Measurements from ENCODE around the gene MAGI2.

MAGI2 gene

GRCh38 chr7:78636727-78637126, 816.7 kb downstream of the MAGI2 start:
- peaks cover 23% of the 10 kb centered on the region for H3K4me1 ChIP-seq (ENCODE audit: insufficient read depth, low read length)
- H3K9me3 ChIP-seq (ENCODE audit: low read length) = no peaks in the 10 kb centered on the region
- H2AFZ ChIP-seq (ENCODE audit: low read depth, low read length) = no peak overlapping the region
- H3K36me3 ChIP-seq (ENCODE audit: insufficient read depth, low read length) = no peaks in the 10 kb centered on the region
- no peaks in the 10 kb centered on the region for H3K27me3 ChIP-seq (ENCODE audit: insufficient read depth, low read length)
- no peak overlapping the region for H3K4me3 ChIP-seq (ENCODE audit: low read length)

- Histone ChIP-seq H3K27me3 (ENCODE audit: insufficient read depth, low read length) (no peaks in the 10 kb centered on the region), H3K36me3 (ENCODE audit: insufficient read depth, low read length) (no peaks in the 10 kb centered on the region), H3K4me1 (ENCODE audit: insufficient read depth, low read length) (peaks cover 23% of the 10 kb centered on the region), H2AFZ (ENCODE audit: low read depth, low read length) (no peak overlapping the region), H3K9me3 (ENCODE audit: low read length) (no peaks in the 10 kb centered on the region), H3K4me3 (ENCODE audit: low read length) (no peak overlapping the region)
Observed at GRCh38 chr7:78635026-78635793, 818.3 kb downstream of the MAGI2 start.

DNA sequence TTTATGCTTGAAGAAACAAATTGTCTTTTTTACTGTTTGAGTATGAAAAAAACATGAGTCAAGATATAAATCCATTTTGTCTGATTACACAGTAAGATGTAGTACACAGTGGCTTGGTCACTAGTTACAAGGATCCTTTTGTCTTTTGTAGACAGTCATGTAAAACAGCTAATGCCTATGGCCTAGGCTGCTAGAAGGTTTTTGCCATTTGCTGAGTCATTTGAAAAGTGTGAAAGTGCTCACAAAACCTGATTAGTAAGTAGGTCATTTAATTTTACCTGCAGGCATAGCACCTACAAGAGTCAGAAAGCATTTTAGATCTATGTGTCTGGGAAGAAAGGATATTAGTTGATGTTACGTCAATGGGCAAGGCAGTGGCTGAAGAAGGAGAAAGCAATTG, 819.4 kb downstream of the MAGI2 start:
- no peaks in the 10 kb centered on the region for H3K9me3 ChIP-seq (ENCODE audit: low read length)
- H3K4me3 ChIP-seq (ENCODE audit: low read length) = no peak overlapping the region
- peaks cover 21% of the 10 kb centered on the region for H3K4me1 ChIP-seq (ENCODE audit: insufficient read depth, low read length)
- H3K36me3 ChIP-seq (ENCODE audit: insufficient read depth, low read length) = no peaks in the 10 kb centered on the region
- no peaks in the 10 kb centered on the region for H3K27me3 ChIP-seq (ENCODE audit: insufficient read depth, low read length)
- H2AFZ ChIP-seq (ENCODE audit: low read depth, low read length) = no peak overlapping the region

GRCh38 chr7:78620920-78621319, 832.5 kb downstream of the MAGI2 start:
- H3K9me3 ChIP-seq (ENCODE audit: low read length) = no peaks in the 10 kb centered on the region
- no peaks in the 10 kb centered on the region for H3K36me3 ChIP-seq (ENCODE audit: insufficient read depth, low read length)
- H3K4me3 ChIP-seq (ENCODE audit: low read length) = no peak overlapping the region
- no peaks in the 10 kb centered on the region for H3K27me3 ChIP-seq (ENCODE audit: insufficient read depth, low read length)
- H2AFZ ChIP-seq (ENCODE audit: low read depth, low read length) = no peak overlapping the region
- H3K4me1 ChIP-seq (ENCODE audit: insufficient read depth, low read length) = no peaks in the 10 kb centered on the region

GRCh38 chr7:78616539-78616938, 836.9 kb downstream of the MAGI2 start:
- Histone ChIP-seq H2AFZ (ENCODE audit: low read depth, low read length) (no peak overlapping the region), H3K36me3 (ENCODE audit: insufficient read depth, low read length) (no peaks in the 10 kb centered on the region), H3K9me3 (ENCODE audit: low read length) (no peaks in the 10 kb centered on the region)

DNA sequence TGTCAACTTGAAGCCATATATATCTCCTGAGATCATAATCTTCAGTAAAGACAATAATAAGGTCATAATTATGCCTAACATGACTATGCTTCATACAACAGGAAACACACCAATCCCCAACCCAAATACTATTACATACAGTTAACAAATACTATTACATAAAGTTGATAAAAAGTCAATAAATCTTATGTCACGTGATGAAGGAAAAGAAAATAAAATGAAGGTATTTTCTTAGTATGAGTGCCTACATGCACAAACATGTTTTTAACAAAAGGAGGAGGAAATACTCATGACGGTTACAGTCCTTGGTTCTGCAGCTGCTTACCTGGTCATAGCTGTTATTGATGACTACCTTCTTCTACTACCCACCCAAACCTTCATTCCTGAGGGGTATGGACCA, 844.2 kb downstream of the MAGI2 start:
- H3K9me3 ChIP-seq (ENCODE audit: low read length) = no peaks in the 10 kb centered on the region
- H2AFZ ChIP-seq (ENCODE audit: low read depth, low read length) = no peak overlapping the region
- no peak overlapping the region for H3K4me3 ChIP-seq (ENCODE audit: low read length)
- H3K27me3 ChIP-seq (ENCODE audit: insufficient read depth, low read length) = no peaks in the 10 kb centered on the region
- no peaks in the 10 kb centered on the region for H3K4me1 ChIP-seq (ENCODE audit: insufficient read depth, low read length)
- no peaks in the 10 kb centered on the region for H3K36me3 ChIP-seq (ENCODE audit: insufficient read depth, low read length)

More at GRCh38 chr7:78616539-78616938, 836.9 kb downstream of the MAGI2 start:
- no peaks in the 10 kb centered on the region for H3K27me3 ChIP-seq (ENCODE audit: insufficient read depth, low read length)
- H3K4me1 ChIP-seq (ENCODE audit: insufficient read depth, low read length) = no peaks in the 10 kb centered on the region
- H3K4me3 ChIP-seq (ENCODE audit: low read length) = no peak overlapping the region

DNA sequence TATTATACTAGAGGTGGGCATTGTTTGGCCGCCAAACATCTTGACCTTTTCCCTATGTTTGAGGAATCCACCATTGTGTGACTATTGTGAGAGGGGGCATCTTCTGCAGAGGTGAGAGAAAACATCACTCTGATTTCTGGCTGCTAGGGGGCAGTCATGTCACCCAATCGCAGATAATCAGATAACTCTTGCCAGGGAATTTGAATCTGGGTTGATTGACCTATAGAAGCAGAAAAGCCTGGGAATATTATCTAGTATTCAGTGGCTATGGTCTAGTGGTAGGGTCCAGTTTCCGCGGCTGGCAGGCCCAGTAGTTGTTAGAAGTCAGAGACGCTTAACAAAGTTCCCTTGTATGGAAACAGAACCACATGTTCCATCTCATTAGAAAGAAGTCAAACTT, 846.4 kb downstream of the MAGI2 start:
- Histone ChIP-seq H3K27me3 (ENCODE audit: insufficient read depth, low read length) (no peaks in the 10 kb centered on the region), H3K9me3 (ENCODE audit: low read length) (no peaks in the 10 kb centered on the region), H3K36me3 (ENCODE audit: insufficient read depth, low read length) (no peaks in the 10 kb centered on the region), H3K4me1 (ENCODE audit: insufficient read depth, low read length) (peaks cover 7% of the 10 kb centered on the region), H2AFZ (ENCODE audit: low read depth, low read length) (no peak overlapping the region), H3K4me3 (ENCODE audit: low read length) (no peak overlapping the region)

- H3K4me3 ChIP-seq (ENCODE audit: low read length) = no peak overlapping the region
- no peaks in the 10 kb centered on the region for H3K27me3 ChIP-seq (ENCODE audit: insufficient read depth, low read length)
- peaks cover 7% of the 10 kb centered on the region for H3K4me1 ChIP-seq (ENCODE audit: insufficient read depth, low read length)
- H3K36me3 ChIP-seq (ENCODE audit: insufficient read depth, low read length) = no peaks in the 10 kb centered on the region
- no peak overlapping the region for H2AFZ ChIP-seq (ENCODE audit: low read depth, low read length)
- no peaks in the 10 kb centered on the region for H3K9me3 ChIP-seq (ENCODE audit: low read length)
Observed at GRCh38 chr7:78605119-78605518, 848.3 kb downstream of the MAGI2 start.

DNA sequence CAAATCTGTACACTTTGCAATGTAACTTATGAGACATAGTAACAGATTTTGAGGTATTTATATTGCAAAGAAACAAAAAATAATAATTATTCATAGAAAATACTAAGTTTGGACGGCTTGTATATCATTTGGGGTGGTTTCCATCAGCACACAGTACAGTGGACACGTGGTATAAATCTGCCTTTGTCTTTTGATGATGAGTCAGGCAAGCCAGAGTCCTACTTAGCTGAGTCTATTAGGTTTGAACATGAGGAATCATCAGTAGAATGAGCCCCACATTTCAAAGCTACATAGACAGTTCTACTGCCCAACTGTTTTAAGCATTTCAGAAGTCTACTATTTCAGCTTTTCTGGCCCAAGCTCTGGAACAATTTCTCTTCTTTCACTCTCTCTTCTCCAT, 851.7 kb downstream of the MAGI2 start:
- Histone ChIP-seq H3K9me3 (ENCODE audit: low read length) (no peaks in the 10 kb centered on the region), H3K27me3 (ENCODE audit: insufficient read depth, low read length) (no peaks in the 10 kb centered on the region), H3K36me3 (ENCODE audit: insufficient read depth, low read length) (no peaks in the 10 kb centered on the region), H3K4me3 (ENCODE audit: low read length) (no peak overlapping the region), H2AFZ (ENCODE audit: low read depth, low read length) (no peak overlapping the region), H3K4me1 (ENCODE audit: insufficient read depth, low read length) (peaks cover 10% of the 10 kb centered on the region)

GRCh38 chr7:78594156-78594555, 859.3 kb downstream of the MAGI2 start:
- Histone ChIP-seq H3K36me3 (ENCODE audit: insufficient read depth, low read length) (no peaks in the 10 kb centered on the region), H2AFZ (ENCODE audit: low read depth, low read length) (no peak overlapping the region), H3K4me3 (ENCODE audit: low read length) (no peak overlapping the region), H3K4me1 (ENCODE audit: insufficient read depth, low read length) (peaks cover 18% of the 10 kb centered on the region), H3K27me3 (ENCODE audit: insufficient read depth, low read length) (no peaks in the 10 kb centered on the region), H3K9me3 (ENCODE audit: low read length) (no peaks in the 10 kb centered on the region)

- no peaks in the 10 kb centered on the region for H3K9me3 ChIP-seq (ENCODE audit: low read length)
- H3K4me1 ChIP-seq (ENCODE audit: insufficient read depth, low read length) = peaks cover 6% of the 10 kb centered on the region
- H3K4me3 ChIP-seq (ENCODE audit: low read length) = no peak overlapping the region
- no peak overlapping the region for H2AFZ ChIP-seq (ENCODE audit: low read depth, low read length)
- H3K36me3 ChIP-seq (ENCODE audit: insufficient read depth, low read length) = no peaks in the 10 kb centered on the region
- H3K27me3 ChIP-seq (ENCODE audit: insufficient read depth, low read length) = no peaks in the 10 kb centered on the region
Observed at GRCh38 chr7:78588393-78588792, 865.1 kb downstream of the MAGI2 start.

DNA sequence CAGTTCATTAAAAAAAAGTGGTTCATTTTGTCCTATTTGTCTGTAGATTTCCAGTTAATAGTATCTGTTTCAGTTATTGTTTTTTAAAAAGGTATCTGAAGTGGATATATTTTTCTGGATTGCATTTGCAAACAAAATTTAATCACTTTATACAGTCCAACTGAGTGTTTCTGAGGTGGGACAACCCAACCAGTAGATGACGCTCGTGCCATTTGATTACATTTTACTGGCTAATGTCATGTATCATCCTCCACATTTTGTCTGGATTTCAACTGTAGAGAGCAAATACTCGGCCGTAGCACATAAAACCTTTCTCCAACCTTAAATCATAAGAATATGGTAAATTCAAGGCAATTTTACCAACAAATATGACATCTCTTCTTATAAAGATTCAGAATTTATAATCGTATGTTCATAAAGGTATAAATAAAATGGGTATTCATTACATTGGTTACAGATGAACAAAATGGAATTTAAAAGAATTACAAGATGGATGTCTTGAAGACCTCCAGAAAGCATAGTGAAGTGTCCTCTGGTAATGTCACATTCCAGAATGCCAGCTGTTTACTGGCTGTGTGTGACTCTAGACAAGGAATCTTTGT, 865.9 kb downstream of the MAGI2 start:
- no peak overlapping the region for H2AFZ ChIP-seq (ENCODE audit: low read depth, low read length)
- no peaks in the 10 kb centered on the region for H3K36me3 ChIP-seq (ENCODE audit: insufficient read depth, low read length)
- no peaks in the 10 kb centered on the region for H3K27me3 ChIP-seq (ENCODE audit: insufficient read depth, low read length)
- peaks cover 6% of the 10 kb centered on the region for H3K4me1 ChIP-seq (ENCODE audit: insufficient read depth, low read length)
- no peaks in the 10 kb centered on the region for H3K9me3 ChIP-seq (ENCODE audit: low read length)
- no peak overlapping the region for H3K4me3 ChIP-seq (ENCODE audit: low read length)

DNA sequence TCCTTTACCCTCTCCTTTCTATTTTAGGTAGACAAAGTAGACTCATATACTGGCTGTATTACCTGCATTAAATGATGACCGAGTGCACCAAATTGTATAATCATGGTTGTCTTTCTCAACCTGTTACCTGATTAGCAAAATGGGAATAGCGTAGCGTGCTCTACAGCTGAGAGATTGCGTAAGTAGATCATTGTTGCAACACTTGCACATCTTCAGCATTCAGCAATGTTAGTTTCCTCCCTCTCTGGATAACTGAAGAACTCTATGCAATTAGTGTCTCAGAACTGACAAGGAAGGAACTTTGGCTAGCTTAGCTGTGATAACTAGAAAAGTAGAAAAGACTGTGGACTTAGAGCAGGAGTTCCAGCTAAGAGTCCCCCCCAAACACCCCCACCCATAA, 867.5 kb downstream of the MAGI2 start:
- Histone ChIP-seq H3K4me1 (ENCODE audit: insufficient read depth, low read length) (peaks cover 6% of the 10 kb centered on the region), H3K27me3 (ENCODE audit: insufficient read depth, low read length) (no peaks in the 10 kb centered on the region), H2AFZ (ENCODE audit: low read depth, low read length) (no peak overlapping the region), H3K9me3 (ENCODE audit: low read length) (no peaks in the 10 kb centered on the region), H3K4me3 (ENCODE audit: low read length) (no peak overlapping the region), H3K36me3 (ENCODE audit: insufficient read depth, low read length) (no peaks in the 10 kb centered on the region)

- no peak overlapping the region for H3K4me3 ChIP-seq (ENCODE audit: low read length)
- H3K4me1 ChIP-seq (ENCODE audit: insufficient read depth, low read length) = peaks cover 20% of the 10 kb centered on the region
- no peaks in the 10 kb centered on the region for H3K9me3 ChIP-seq (ENCODE audit: low read length)
- no peaks in the 10 kb centered on the region for H3K27me3 ChIP-seq (ENCODE audit: insufficient read depth, low read length)
- H3K36me3 ChIP-seq (ENCODE audit: insufficient read depth, low read length) = no peaks in the 10 kb centered on the region
- H2AFZ ChIP-seq (ENCODE audit: low read depth, low read length) = no peak overlapping the region
Observed at GRCh38 chr7:78578686-78579085, 874.8 kb downstream of the MAGI2 start.
